NCI-H1694 treated with DMSO at 0.1 percent for 48 hours (cell line): Measurements from ENCODE around the gene MCTS1.
A peak's percentile ranks its signal among the peaks of the same experiment; 100 is the strongest.
"Not testable (repeated sequence)": the region's sequence is repeated elsewhere in the genome, so short reads cannot be mapped to it uniquely, and the experiment has no call there.

ENCODE experiments used
- DNase-seq: peaks from one replicate; lab custom pipeline; 2025; lab: John Stamatoyannopoulos, UW

MCTS1 gene

GRCh38 chrX:120603707-120604360 is at the start of gene MCTS1:
MCTS1 (plus strand) TSS chrX:120604101; CDS start chrX:120604237, 136 bp downstream.
- DNase-seq, result peak; percentile 95

GRCh38 chrX:120556251-120556650 is 47.6 kb upstream of the MCTS1 start:
- DNase-seq, result no peak

- DNase-seq, result peak; percentile 13
These were observed 44.1 kb upstream of the MCTS1 start for GRCh38 chrX:120559804-120560203.

- DNase-seq, result no peak
These were observed 43.5 kb upstream of the MCTS1 start for GRCh38 chrX:120560405-120560841.

GRCh38 chrX:120560842-120561633 is 42.9 kb upstream of the MCTS1 start, which contains the start of gene CUL4B:
CUL4B (minus strand) TSS chrX:120560962; CDS start chrX:120560638, 324 bp downstream.
- DNase-seq, result peak; percentile 89

GRCh38 chrX:120561634-120562568 is 42.0 kb upstream of the MCTS1 start:
- DNase-seq, result no peak

GRCh38 chrX:120562569-120562926 is 41.4 kb upstream of the MCTS1 start:
- DNase-seq, result no peak

GRCh38 chrX:120564925-120565324 is 39.0 kb upstream of the MCTS1 start:
- DNase-seq, result no peak

GRCh38 chrX:120566817-120567216 is 37.1 kb upstream of the MCTS1 start:
- DNase-seq, result no peak

- no peak for DNase-seq
These were observed 35.9 kb upstream of the MCTS1 start for GRCh38 chrX:120568035-120568434.

- no peak for DNase-seq
These were observed 35.3 kb upstream of the MCTS1 start for GRCh38 chrX:120568609-120569008.

GRCh38 chrX:120570011-120570600 is 33.8 kb upstream of the MCTS1 start:
- DNase-seq, result no peak

GRCh38 chrX:120573806-120574205 is 30.1 kb upstream of the MCTS1 start:
- DNase-seq, result not testable (repeated sequence)

GRCh38 chrX:120575379-120576114 is 28.4 kb upstream of the MCTS1 start:
- no peak for DNase-seq

- DNase-seq, result no peak
These were observed 18.2 kb upstream of the MCTS1 start for GRCh38 chrX:120585702-120586101.

- DNase-seq, result peak; percentile 78
These were observed 471 bp downstream of the MCTS1 start for GRCh38 chrX:120604361-120604782.

- no peak for DNase-seq
These were observed 8.2 kb downstream of the MCTS1 start for GRCh38 chrX:120612086-120612485.

GRCh38 chrX:120614816-120615215 is 10.9 kb downstream of the MCTS1 start:
- peak; percentile 77 for DNase-seq

GRCh38 chrX:120617996-120618630 is 14.2 kb downstream of the MCTS1 start:
- no peak for DNase-seq

GRCh38 chrX:120625371-120625770 is 21.5 kb downstream of the MCTS1 start:
- no peak for DNase-seq
